KMS-11 (cell line): ENCODE results near the gene SH3D21.
A peak's percentile ranks its signal among the peaks of the same experiment; 100 is the strongest.

Experiments used
- H2AFZ ChIP-seq: fragments of 200-600 bp; sonication (generic); 2 replicates; pipeline ENCODE4 v1.6.1; 2016; ENCODE audit warnings: antibody characterized with exemption, mixed run types, low read depth
- H3K27ac ChIP-seq: fragments of 200-600 bp; sonication (generic); 2 replicates; pipeline ENCODE4 v1.6.1; 2016; ENCODE audit warnings: mild to moderate bottlenecking, mixed run types
- H3K27me3 ChIP-seq: fragments of 200-600 bp; sonication (generic); 2 replicates; pipeline ENCODE4 v1.6.1; 2017; ENCODE audit warnings: mild to moderate bottlenecking, low read depth, mixed run types, moderate library complexity; ENCODE audit not compliant: insufficient read depth
- H3K36me3 ChIP-seq: fragments of 200-600 bp; sonication (generic); 2 replicates; pipeline ENCODE4 v1.6.1; 2017; ENCODE audit warnings: mild to moderate bottlenecking, mixed run types; ENCODE audit not compliant: insufficient read depth
- H3K4me1 ChIP-seq: fragments of 200-600 bp; sonication (generic); 2 replicates; pipeline ENCODE4 v1.6.1; 2016; ENCODE audit warnings: mild to moderate bottlenecking, low read depth, mixed run types; ENCODE audit not compliant: poor library complexity, severe bottlenecking
- H3K4me2 ChIP-seq: fragments of 200-600 bp; sonication (generic); 2 replicates; pipeline ENCODE4 v1.7.0; 2016; ENCODE audit warnings: mild to moderate bottlenecking, mixed run types
- H3K4me3 ChIP-seq: fragments of 200-600 bp; sonication (generic); IDR thresholded peaks from 2 replicates; pipeline ENCODE4 v1.6.1; 2017; ENCODE audit warnings: low read depth, low read length, mixed read lengths; ENCODE audit not compliant: insufficient read depth
- H3K79me2 ChIP-seq: fragments of 200-600 bp; sonication (generic); 2 replicates; pipeline ENCODE4 v1.6.1; 2016; ENCODE audit warnings: low read depth, mixed run types; ENCODE audit not compliant: insufficient read depth
- H3K9ac ChIP-seq: fragments of 200-600 bp; sonication (generic); 2 replicates; pipeline ENCODE4 v1.6.1; 2016; ENCODE audit warnings: mild to moderate bottlenecking, mixed run types
- H4K20me1 ChIP-seq: fragments of 200-600 bp; sonication (generic); 2 replicates; pipeline ENCODE4 v1.6.1; 2016; ENCODE audit warnings: mild to moderate bottlenecking, mixed run types; ENCODE audit not compliant: insufficient read depth
- CTCF ChIP-seq: fragments of 200-600 bp; sonication (generic); conservative IDR thresholded peaks from 2 replicates; pipeline ENCODE4 v1.6.1; 2017; ENCODE audit warnings: low read depth, mild to moderate bottlenecking, antibody characterized with exemption, low read length, moderate library complexity, mixed read lengths

SH3D21 gene

GRCh38 chr1:36304970-36305914 lies 926 bp upstream of the SH3D21 start:
- no peaks in the 10 kb centered on the region for H4K20me1 ChIP-seq
- no peaks in the 10 kb centered on the region for H3K79me2 ChIP-seq
- H3K36me3 ChIP-seq = 0 out of 2 replicates have a peak, but pooled peaks cover 3% of the 10 kb centered on the region
- H3K4me1 ChIP-seq = peaks cover 15% of the 10 kb centered on the region
- no peak overlapping the region for H3K27ac ChIP-seq
- peak overlapping the region; percentile 59; the same call in 1 of the 2 replicates for H3K4me2 ChIP-seq
- H2AFZ ChIP-seq = no peak overlapping the region
- H3K4me3 ChIP-seq = no peak overlapping the region
- no peak for TF ChIP-seq CTCF
- H3K27me3 ChIP-seq = no peaks in the 10 kb centered on the region
- H3K9ac ChIP-seq = no peak overlapping the region; the same call in 1 of the 2 replicates

DNA sequence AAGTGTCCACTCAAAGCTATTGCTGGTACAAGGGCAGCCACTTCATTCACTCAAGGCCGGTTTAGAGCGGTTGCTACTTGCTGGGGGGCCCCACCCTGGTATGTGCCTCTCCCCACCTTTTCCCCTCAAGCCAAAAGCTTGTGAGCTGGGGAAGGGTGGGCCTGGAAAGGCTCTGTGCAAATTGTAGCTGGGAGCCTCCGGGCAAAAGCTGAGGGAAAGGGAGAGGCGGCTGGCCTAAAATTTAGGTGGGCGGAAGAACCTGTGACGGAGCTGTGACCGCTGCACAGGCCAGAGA lies 306 bp upstream of the SH3D21 start:
- H3K79me2 ChIP-seq = no peaks in the 10 kb centered on the region
- no peak overlapping the region for H2AFZ ChIP-seq
- H3K27me3 ChIP-seq = no peaks in the 10 kb centered on the region
- TF ChIP-seq CTCF = no peak
- no peak overlapping the region; the same call in 1 of the 2 replicates for H3K9ac ChIP-seq
- peaks cover 15% of the 10 kb centered on the region for H3K4me1 ChIP-seq
- H4K20me1 ChIP-seq = no peaks in the 10 kb centered on the region
- no peak overlapping the region for H3K4me3 ChIP-seq
- H3K27ac ChIP-seq = no peak overlapping the region
- peak overlapping the region; percentile 59 for H3K4me2 ChIP-seq
- H3K36me3 ChIP-seq = 0 out of 2 replicates have a peak, but pooled peaks cover under 1% of the 10 kb centered on the region

- no peaks in the 10 kb centered on the region for H3K36me3 ChIP-seq
- no peaks in the 10 kb centered on the region for H3K27me3 ChIP-seq
- H3K79me2 ChIP-seq = no peaks in the 10 kb centered on the region
- TF ChIP-seq CTCF = no peak
- H3K27ac ChIP-seq = peak overlapping the region; percentile 28; the same call in 1 of the 2 replicates
- peak overlapping the region; percentile 87 for H2AFZ ChIP-seq
- H3K4me3 ChIP-seq = peak overlapping the region; percentile 77
- H3K4me2 ChIP-seq = peak overlapping the region; percentile 67
- H3K9ac ChIP-seq = peak overlapping the region; percentile 42; the same call in 1 of the 2 replicates
- no peaks in the 10 kb centered on the region for H4K20me1 ChIP-seq
- peaks cover 15% of the 10 kb centered on the region for H3K4me1 ChIP-seq
These were observed 811 bp downstream of the SH3D21 start for GRCh38 chr1:36306902-36307456.

GRCh38 chr1:36307601-36308330 lies 1.6 kb downstream of the SH3D21 start:
- TF ChIP-seq CTCF = no peak
- Histone ChIP-seq H3K27me3 (no peaks in the 10 kb centered on the region), H3K4me1 (peaks cover 15% of the 10 kb centered on the region), H4K20me1 (no peaks in the 10 kb centered on the region), H3K27ac (no peak overlapping the region), H3K4me3 (peak overlapping the region; percentile 77), H3K4me2 (peak overlapping the region; percentile 67; the same call in 1 of the 2 replicates), H2AFZ (peak overlapping the region; percentile 87; the same call in 1 of the 2 replicates), H3K36me3 (no peaks in the 10 kb centered on the region), H3K79me2 (no peaks in the 10 kb centered on the region), H3K9ac (no peak overlapping the region)
